Body of pancreas (tissue), 4 donors: ENCODE results near the gene B4GALNT3. TPM values are rescaled to one million over a fixed set of nuclear protein-coding genes. Genes with fewer than 3 reads are reported as not detected.
"Not testable (repeated sequence)": the region's sequence is repeated elsewhere in the genome, so short reads cannot be mapped to it uniquely, and the experiment has no call there.

Experiments
- ATAC-seq: fragments of 150-250 bp; one replicate; pipeline ENCODE4 v1.9.1; 2016
- DNase-seq, 4 donors: peaks; one replicate each; pipeline ENCODE4 v3.0.0-alpha.2; 2019
- H3K27ac ChIP-seq, 4 donors: fragments of 200-600 bp; sonication (generic); 1 replicate in 3 of 4; 2 replicates in 1 of 4; pipeline versions ENCODE4 v1.5.1 to v1.6.1; 2016 to 2019; ENCODE audit warnings: mild to moderate bottlenecking in 1 of 4, mixed read lengths in 1 of 4, moderate library complexity in 1 of 4
- H3K27me3 ChIP-seq, 2 donors: fragments of 200-600 bp; sonication (generic); one replicate each; pipeline ENCODE4 v1.6.0; 2016; ENCODE audit warnings: mild to moderate bottlenecking in 1 of 2
- H3K36me3 ChIP-seq, 2 donors: fragments of 200-600 bp; sonication (generic); replicated peaks in 1 of 2; 2 replicates each; pipeline ENCODE4 v1.5.1; 2016; ENCODE audit warnings: low read depth in 2 of 2; ENCODE audit not compliant: insufficient read depth in 1 of 2
- H3K4me1 ChIP-seq: fragments of 200-600 bp; sonication (generic); one replicate; pipeline ENCODE4 v1.6.0; 2016
- H3K4me3 ChIP-seq, 2 donors: fragments of 200-600 bp; sonication (generic); 1 replicate in 1 of 2; 2 replicates in 1 of 2; pipeline ENCODE4 v1.5.1; 2016 to 2019
- H3K9me3 ChIP-seq, 3 donors: fragments of 200-600 bp; sonication (generic); 1 replicate in 2 of 3; 2 replicates in 1 of 3; pipeline ENCODE4 v1.5.1; 2016
- CTCF ChIP-seq, 7 experiments: fragments of 450-650 bp in 4 of 7; fragments of 200-600 bp in 3 of 7; sonication (generic) in 3 of 7; IDR thresholded peaks; one replicate each; pipeline ENCODE4 v1.5.1; 2016 to 2019; ENCODE audit warnings: antibody characterized with exemption in 7 of 7
- POLR2A ChIP-seq, 3 donors: fragments of 450-650 bp; IDR thresholded peaks; one replicate each; pipeline ENCODE4 v1.6.1; 2016; ENCODE audit warnings: antibody characterized with exemption in 3 of 3, mild to moderate bottlenecking in 2 of 3
- WGBS, 2 donors: methylation state at CpG; one replicate each; pipeline ENCODE4 v1.1.5; 2017; 5-methylcytosine and 5-hydroxymethylcytosine counted together
- intact Hi-C: fragments of 100-400 bp; cut with DNase I; formaldehyde crosslinking; loops from one replicate; pipeline ENCODE4 v1.15.1; 2023
- total RNA-seq, 2 donors: library from RNA; depleted of rRNA; stranded (reverse); fragments of >200 nt; gene quantifications; one replicate each; pipeline ENCODE4 v1.1.0, GENCODE V29; 2016

B4GALNT3 gene
- 1 to 10 TPM; 4.0 to 9.3 TPM for total RNA-seq

DNA sequence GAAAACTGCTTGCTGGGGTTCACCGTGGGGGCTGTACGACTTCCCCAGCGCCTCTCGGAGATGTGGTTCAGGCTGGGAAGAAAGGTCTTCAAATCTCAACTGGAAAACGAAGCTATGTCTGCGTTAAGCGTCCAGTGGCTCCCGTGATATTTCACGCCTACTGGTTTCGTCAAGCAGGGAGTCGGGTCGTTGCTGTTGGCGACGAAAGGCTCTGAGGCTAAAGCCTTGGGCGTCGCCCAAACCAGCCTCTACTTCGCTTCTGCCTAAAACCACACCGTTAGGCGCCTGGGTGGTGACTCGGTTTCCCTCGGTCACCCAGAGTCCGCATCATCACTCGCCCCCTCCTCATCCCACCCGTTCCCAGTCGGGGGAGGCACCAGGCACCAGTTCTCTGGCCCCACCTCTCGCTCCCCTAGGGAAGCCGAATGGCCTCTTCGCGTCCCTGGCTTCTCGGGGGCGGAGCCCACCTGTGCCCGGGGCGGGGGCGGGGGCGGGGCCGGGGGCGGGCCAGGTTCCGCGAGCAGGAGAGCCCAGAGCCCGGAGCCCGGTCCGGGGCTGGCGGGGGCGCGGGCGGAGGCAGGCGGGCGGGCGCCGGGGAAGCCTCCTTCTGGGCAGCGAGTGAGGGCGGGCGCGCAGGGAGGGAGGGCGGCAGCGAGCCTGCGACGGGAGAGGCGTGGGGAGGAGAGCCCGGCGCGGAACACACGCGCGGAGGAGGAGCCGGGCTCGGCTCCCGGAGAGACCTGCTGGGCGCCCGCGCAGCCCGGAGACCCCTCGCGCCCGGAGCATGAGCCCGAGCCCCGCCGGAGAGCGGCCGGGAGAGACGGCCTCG is at the start of gene B4GALNT3:
Gene B4GALNT3 (plus strand): TSS at position 510 of the 829 bp plus-strand sequence. CDS start 438 bp downstream, outside the sequence.
- Histone ChIP-seq H3K27me3 (no peaks in the 10 kb centered on the region), H3K9me3 (no peaks in the 10 kb centered on the region), H3K4me1 (peaks cover 14% of the 10 kb centered on the region), H3K27ac (peak within 1 kb of the TSS in 3 of 4 donors; percentile 6 to 37 (median 33)), H3K4me3 (peak within 1 kb of the TSS; percentile 16 to 61), H3K36me3 (no peaks in the 10 kb centered on the region)
- 5 to 12% methylated on average over 24 to 51 of the region's 82 CpGs for WGBS, 2 donors
- ATAC-seq = peak; percentile 89
- intact Hi-C loops = loop anchor here (5.0 kb wide), 1 partner anchor 88 kb away; no protein-coding TSS in a partner anchor
- DNase-seq = peak; percentile 66 to 74 (median 70)
- TF ChIP-seq CTCF (IDR thresholded peaks at IDR 0.05) (no peak), POLR2A (IDR thresholded peaks at IDR 0.05) (peak; percentile 11 to 41 (median 37))

DNA sequence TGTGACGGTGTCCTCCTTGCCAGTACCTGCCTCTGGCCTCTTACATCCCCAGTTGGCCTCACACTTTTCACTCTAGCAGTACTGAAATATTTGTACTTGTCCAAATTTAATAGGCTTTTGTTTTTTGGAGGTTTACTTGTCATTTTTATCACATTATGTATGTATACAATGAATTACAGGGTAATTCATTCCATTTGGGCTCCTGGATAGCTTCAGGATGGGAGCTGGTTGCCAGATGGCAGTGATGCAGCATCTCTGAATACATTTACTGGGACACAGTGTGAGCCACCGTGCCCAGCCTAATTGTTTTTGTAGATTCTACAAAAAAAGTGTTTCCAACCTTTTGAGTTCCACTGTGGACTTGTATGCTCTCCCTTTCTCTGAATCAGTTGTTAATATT is 44.9 kb upstream of the B4GALNT3 start:
- Histone ChIP-seq H3K4me3 (no peak overlapping the region), H3K9me3 (no peaks in the 10 kb centered on the region), H3K4me1 (no peaks in the 10 kb centered on the region), H3K36me3 (peaks cover 0 to 3% of the 10 kb centered on the region in 2 donors), H3K27ac (no peak overlapping the region), H3K27me3 (no peaks in the 10 kb centered on the region)
- intact Hi-C loops = no loop called here
- ATAC-seq = no peak
- TF ChIP-seq POLR2A (IDR thresholded peaks at IDR 0.05) = no peak
- TF ChIP-seq CTCF (IDR thresholded peaks at IDR 0.05) = no peak
- 82 to 86% methylated on average over 2 of the region's 2 CpGs for WGBS, 2 donors
- no peak for DNase-seq

- TF ChIP-seq CTCF (IDR thresholded peaks at IDR 0.05) (no peak), POLR2A (IDR thresholded peaks at IDR 0.05) (no peak)
- WGBS, 2 donors = 96 to 97% methylated on average over 6 of the region's 6 CpGs
- H3K4me1 ChIP-seq = no peaks in the 10 kb centered on the region
- no peak for ATAC-seq
- no peak overlapping the region for H3K4me3 ChIP-seq
- no peak overlapping the region for H3K27ac ChIP-seq
- DNase-seq = no peak
- peaks cover 0 to 3% of the 10 kb centered on the region in 2 donors for H3K36me3 ChIP-seq
- H3K27me3 ChIP-seq = no peaks in the 10 kb centered on the region
- H3K9me3 ChIP-seq = no peaks in the 10 kb centered on the region
- intact Hi-C loops = no loop called here
These were observed 41.3 kb upstream of the B4GALNT3 start for GRCh38 chr12:418432-418831.

DNA sequence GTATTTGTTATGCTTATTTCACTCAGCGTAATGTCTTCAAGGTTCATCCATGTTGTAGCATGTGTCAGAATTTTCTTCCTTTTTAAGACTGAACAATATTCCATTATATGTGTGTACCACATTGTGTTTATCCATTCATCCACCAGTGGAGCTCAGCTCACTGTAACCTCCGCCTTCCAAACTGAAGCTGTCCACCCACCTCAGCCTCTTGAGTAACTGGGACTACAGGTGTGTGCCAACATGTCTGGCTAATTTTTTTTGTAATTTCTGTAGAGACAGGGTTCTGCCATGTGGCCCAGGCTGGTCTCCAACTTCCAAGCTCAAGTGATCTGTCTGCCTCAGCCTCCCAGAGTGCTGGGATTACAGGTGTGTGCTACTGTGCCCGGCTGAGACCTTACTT is 37.2 kb upstream of the B4GALNT3 start:
- Histone ChIP-seq H3K27ac (no peak overlapping the region), H3K36me3 (no peaks in the 10 kb centered on the region), H3K27me3 (no peaks in the 10 kb centered on the region), H3K4me1 (no peaks in the 10 kb centered on the region), H3K4me3 (no peak overlapping the region), H3K9me3 (no peaks in the 10 kb centered on the region)
- DNase-seq (no peak), ATAC-seq (no peak)
- 84 to 90% methylated on average over 3 of the region's 3 CpGs for WGBS, 2 donors
- TF ChIP-seq POLR2A (IDR thresholded peaks at IDR 0.05) = no peak
- no peak for TF ChIP-seq CTCF (IDR thresholded peaks at IDR 0.05)
- intact Hi-C loops = no loop called here

GRCh38 chr12:435737-436136 is 24.0 kb upstream of the B4GALNT3 start:
- DNase-seq, H3K27me3 ChIP-seq, H3K9me3 ChIP-seq, H3K27ac ChIP-seq, intact Hi-C loops, ATAC-seq, H3K4me1 ChIP-seq, H3K36me3 ChIP-seq, H3K4me3 ChIP-seq: not testable (repeated sequence)
- WGBS, 2 donors = 91 to 92% methylated on average over 2 of the region's 2 CpGs
